Fibroblast of lung (primary cell): ENCODE measurements around the gene LUC7L3. TPM values are rescaled to one million over a fixed set of nuclear protein-coding genes. Genes with fewer than 3 reads are reported as not detected.

ENCODE experiments used
- DNase-seq, 2 donors: peaks; one replicate each; pipeline versions ENCODE4 v3.0.0 to v3.0.0-alpha.2; 2010; ENCODE audit warnings: low read depth in 2 of 2
- H2AFZ ChIP-seq: 2 replicates; pipeline ENCODE4 v1.5.1; 2012; ENCODE audit warnings: low read length, control low read depth, inconsistent platforms
- H3K27ac ChIP-seq: 2 replicates; pipeline ENCODE4 v1.5.1; 2011; ENCODE audit warnings: low read length, control low read depth; ENCODE audit not compliant: insufficient read depth
- H3K27me3 ChIP-seq: 2 replicates; pipeline ENCODE4 v1.5.1; 2011; ENCODE audit warnings: mild to moderate bottlenecking, low read length; ENCODE audit not compliant: control insufficient read depth, insufficient read depth
- H3K36me3 ChIP-seq: 2 replicates; pipeline ENCODE4 v1.5.1; 2011; ENCODE audit warnings: low read length; ENCODE audit not compliant: control insufficient read depth, insufficient read depth
- H3K4me1 ChIP-seq: 2 replicates; pipeline ENCODE4 v1.5.1; 2011; ENCODE audit warnings: low read length; ENCODE audit not compliant: control insufficient read depth, insufficient read depth; ENCODE audit errors: extremely low read depth
- H3K4me2 ChIP-seq: 2 replicates; pipeline ENCODE4 v1.5.1; 2011; ENCODE audit warnings: low read length, control low read depth; ENCODE audit not compliant: insufficient read depth; ENCODE audit errors: extremely low read depth
- H3K4me3 ChIP-seq, 4 experiments: fragments of 200-600 bp in 1 of 4; sonication (generic) in 1 of 4; replicated peaks in 1 of 4; 2 replicates each; pipeline ENCODE4 v1.5.1; 2011 to 2016; ENCODE audit warnings: low read length in 4 of 4, low read depth in 3 of 4, mild to moderate bottlenecking in 3 of 4, control low read depth in 2 of 4, inconsistent platforms in 1 of 4, mixed read lengths in 1 of 4; ENCODE audit not compliant: insufficient read depth in 1 of 4; ENCODE audit errors: control extremely low read depth in 1 of 4
- H3K79me2 ChIP-seq: 2 replicates; pipeline ENCODE4 v1.5.1; 2012; ENCODE audit warnings: mild to moderate bottlenecking, low read length, inconsistent platforms; ENCODE audit not compliant: control insufficient read depth, insufficient read depth
- H3K9ac ChIP-seq: 2 replicates; pipeline ENCODE4 v1.5.1; 2011; ENCODE audit warnings: mild to moderate bottlenecking, low read length, control low read depth; ENCODE audit not compliant: insufficient read depth
- H3K9me3 ChIP-seq: 2 replicates; pipeline ENCODE4 v1.5.1; 2012; ENCODE audit warnings: low read depth, low read length; ENCODE audit not compliant: control insufficient read depth, insufficient read depth
- H4K20me1 ChIP-seq: 2 replicates; pipeline ENCODE4 v1.5.1; 2011; ENCODE audit warnings: low read length; ENCODE audit not compliant: control insufficient read depth, insufficient read depth; ENCODE audit errors: extremely low read depth
- EZH2 ChIP-seq: IDR thresholded peaks from 2 replicates; pipeline ENCODE4 v1.5.1; 2012; ENCODE audit warnings: low read length, control low read depth, mild to moderate bottlenecking; ENCODE audit errors: missing control alignments
- polyA plus RNA-seq, 2 donors: library from polyadenylated mRNA; depleted of rRNA in 1 of 2; stranded (reverse) in 1 of 2; unstranded in 1 of 2; fragments of >200 nt; gene quantifications; 2 replicates each; pipeline ENCODE4 v1.2.1, GENCODE V29; 2011 to 2012; ENCODE audit warnings: missing spikeins in 1 of 2
- total RNA-seq: library from RNA; depleted of rRNA; stranded (reverse); fragments of >200 nt; gene quantifications from 2 replicates; pipeline ENCODE4 v1.2.1, GENCODE V29; 2014
- TF ChIP-seq, protein P1 (sequence below), 2 donors: IDR thresholded peaks in 1 of 2; conservative IDR thresholded peaks in 1 of 2; 1 replicate in 1 of 2; 2 replicates in 1 of 2; pipeline ENCODE4 v1.5.1; 2011 to 2012; ENCODE audit warnings: low read length in 2 of 2, control low read depth in 1 of 2, inconsistent platforms in 1 of 2, low read depth in 1 of 2, mild to moderate bottlenecking in 1 of 2

Gene LUC7L3
- total and polyA plus RNA-seq, 2 donors (not counting 1 experiment from before 2014, with no cell fraction given): 35.2 to 56.5 TPM

DNA sequence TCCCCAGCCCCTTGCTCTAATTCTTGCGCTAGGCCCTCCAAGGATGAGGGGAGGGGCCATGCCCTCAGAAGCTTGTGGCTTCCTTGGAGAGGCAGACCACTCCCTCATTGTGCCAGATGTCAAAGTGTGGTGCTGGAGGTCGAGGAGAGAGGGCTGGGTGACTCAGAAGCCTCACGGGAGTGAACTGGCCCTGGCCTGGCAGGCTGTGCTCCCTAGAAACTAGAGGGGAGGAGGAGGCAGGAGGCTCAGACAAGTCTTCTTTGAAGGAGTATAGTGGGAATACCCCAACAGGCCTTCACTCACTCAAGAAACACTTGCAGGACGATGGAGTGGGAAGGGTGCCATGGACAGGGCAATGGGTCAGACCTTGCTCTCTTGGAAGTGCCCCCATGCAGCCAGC is 30.2 kb upstream of the LUC7L3 start:
- Histone ChIP-seq H3K4me2 (peak overlapping the region; percentile 1), H3K4me1 (peaks cover 45% of the 10 kb centered on the region), H4K20me1 (no peaks in the 10 kb centered on the region), H3K27me3 (no peaks in the 10 kb centered on the region), H3K9ac (no peak overlapping the region), H3K4me3 (no peak overlapping the region), H3K36me3 (peaks cover under 1% of the 10 kb centered on the region), H3K27ac (no peak overlapping the region), H3K79me2 (no peaks in the 10 kb centered on the region), H3K9me3 (no peaks in the 10 kb centered on the region), H2AFZ (no peak overlapping the region)
- peak; percentile 71 to 84 for DNase-seq
- no peak for TF ChIP-seq EZH2
- TF ChIP-seq, protein P1, sequence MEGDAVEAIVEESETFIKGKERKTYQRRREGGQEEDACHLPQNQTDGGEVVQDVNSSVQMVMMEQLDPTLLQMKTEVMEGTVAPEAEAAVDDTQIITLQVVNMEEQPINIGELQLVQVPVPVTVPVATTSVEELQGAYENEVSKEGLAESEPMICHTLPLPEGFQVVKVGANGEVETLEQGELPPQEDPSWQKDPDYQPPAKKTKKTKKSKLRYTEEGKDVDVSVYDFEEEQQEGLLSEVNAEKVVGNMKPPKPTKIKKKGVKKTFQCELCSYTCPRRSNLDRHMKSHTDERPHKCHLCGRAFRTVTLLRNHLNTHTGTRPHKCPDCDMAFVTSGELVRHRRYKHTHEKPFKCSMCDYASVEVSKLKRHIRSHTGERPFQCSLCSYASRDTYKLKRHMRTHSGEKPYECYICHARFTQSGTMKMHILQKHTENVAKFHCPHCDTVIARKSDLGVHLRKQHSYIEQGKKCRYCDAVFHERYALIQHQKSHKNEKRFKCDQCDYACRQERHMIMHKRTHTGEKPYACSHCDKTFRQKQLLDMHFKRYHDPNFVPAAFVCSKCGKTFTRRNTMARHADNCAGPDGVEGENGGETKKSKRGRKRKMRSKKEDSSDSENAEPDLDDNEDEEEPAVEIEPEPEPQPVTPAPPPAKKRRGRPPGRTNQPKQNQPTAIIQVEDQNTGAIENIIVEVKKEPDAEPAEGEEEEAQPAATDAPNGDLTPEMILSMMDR (conservative IDR thresholded peaks at IDR 0.05 in 1 of 2, IDR thresholded peaks at IDR 0.05 in 1 of 2; ENCODE audit: low read depth in 1 of 2, low read length in 2 of 2): no peak

DNA sequence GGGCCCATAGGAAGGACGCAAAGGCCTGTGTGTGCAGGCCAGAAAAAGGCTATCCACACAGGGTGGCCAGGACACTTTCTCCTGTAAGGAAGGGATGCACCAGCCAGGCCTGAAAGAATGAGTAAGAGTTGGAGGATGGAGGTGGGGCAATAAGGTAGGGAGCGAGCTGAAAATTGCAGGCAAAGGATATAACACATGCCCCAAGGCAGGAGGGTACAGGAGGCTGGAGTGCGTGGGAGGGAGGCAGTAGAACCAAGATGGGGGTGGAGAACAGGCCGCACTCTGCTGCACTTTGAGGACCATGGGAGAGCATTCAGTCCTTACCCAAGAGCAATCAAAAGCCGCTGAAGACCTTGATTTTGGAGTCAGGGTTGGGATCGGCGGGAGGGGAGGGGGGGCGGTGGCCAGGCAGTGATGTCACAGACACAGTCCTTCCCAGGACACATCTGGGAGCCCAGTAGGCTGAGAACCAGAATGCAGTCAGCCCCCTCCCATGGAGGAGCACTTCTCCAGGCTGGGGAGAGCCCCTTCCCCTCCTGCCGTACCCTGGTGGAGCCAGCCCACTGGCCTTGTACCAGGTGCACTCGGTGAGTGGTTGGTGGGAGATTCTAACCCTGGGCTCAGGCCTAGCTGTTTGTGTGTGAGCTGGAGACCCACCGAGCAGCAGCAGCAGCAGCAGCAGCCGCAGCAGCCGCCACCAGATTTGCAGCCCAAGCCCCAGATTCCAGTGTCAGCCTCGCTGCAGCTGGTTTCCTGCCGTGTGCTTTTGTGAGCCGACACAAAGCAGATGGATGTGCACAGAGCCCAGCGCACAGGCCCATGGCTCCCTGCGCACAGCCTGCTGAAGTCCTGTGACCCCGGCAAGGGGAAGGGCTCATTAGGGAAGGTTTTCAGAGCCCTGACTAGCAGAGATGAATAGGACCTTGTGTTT is 29.2 kb upstream of the LUC7L3 start:
- H3K4me2 ChIP-seq: no peak overlapping the region
- no peak overlapping the region for H3K27ac ChIP-seq
- no peaks in the 10 kb centered on the region for H3K9me3 ChIP-seq
- no peaks in the 10 kb centered on the region for H3K79me2 ChIP-seq
- H4K20me1 ChIP-seq: no peaks in the 10 kb centered on the region
- H3K36me3 ChIP-seq: peaks cover 1% of the 10 kb centered on the region
- H3K4me1 ChIP-seq: peaks cover 49% of the 10 kb centered on the region
- H3K9ac ChIP-seq: no peak overlapping the region
- TF ChIP-seq, protein P1 (conservative IDR thresholded peaks at IDR 0.05 in 1 of 2, IDR thresholded peaks at IDR 0.05 in 1 of 2; ENCODE audit: low read depth in 1 of 2, low read length in 2 of 2): no peak
- TF ChIP-seq EZH2: no peak
- DNase-seq: peak; percentile 27 to 49
- no peaks in the 10 kb centered on the region for H3K27me3 ChIP-seq
- H3K4me3 ChIP-seq: no peak overlapping the region
- H2AFZ ChIP-seq: no peak overlapping the region

DNA sequence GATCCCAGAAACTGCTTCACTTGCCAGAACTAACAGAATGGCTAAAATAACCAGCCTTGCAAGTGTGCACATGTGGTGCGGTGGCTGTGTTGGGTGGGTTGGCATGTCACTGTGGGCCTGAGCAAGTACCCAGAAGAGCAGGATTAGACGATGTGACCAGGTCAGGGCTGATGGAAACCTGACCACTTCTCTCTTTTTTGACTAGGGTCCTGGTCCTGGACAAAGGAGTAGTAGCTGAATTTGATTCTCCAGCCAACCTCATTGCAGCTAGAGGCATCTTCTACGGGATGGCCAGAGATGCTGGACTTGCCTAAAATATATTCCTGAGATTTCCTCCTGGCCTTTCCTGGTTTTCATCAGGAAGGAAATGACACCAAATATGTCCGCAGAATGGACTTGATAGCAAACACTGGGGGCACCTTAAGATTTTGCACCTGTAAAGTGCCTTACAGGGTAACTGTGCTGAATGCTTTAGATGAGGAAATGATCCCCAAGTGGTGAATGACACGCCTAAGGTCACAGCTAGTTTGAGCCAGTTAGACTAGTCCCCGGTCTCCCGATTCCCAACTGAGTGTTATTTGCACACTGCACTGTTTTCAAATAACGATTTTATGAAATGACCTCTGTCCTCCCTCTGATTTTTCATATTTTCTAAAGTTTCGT is 28.4 kb upstream of the LUC7L3 start:
- no peak overlapping the region for H3K9ac ChIP-seq
- H3K9me3 ChIP-seq: no peaks in the 10 kb centered on the region
- H4K20me1 ChIP-seq: no peaks in the 10 kb centered on the region
- H3K4me1 ChIP-seq: peaks cover 52% of the 10 kb centered on the region
- H3K36me3 ChIP-seq: peaks cover 8% of the 10 kb centered on the region
- H3K4me2 ChIP-seq: no peak overlapping the region
- no peak overlapping the region for H3K4me3 ChIP-seq
- no peak overlapping the region for H3K27ac ChIP-seq
- DNase-seq: no peak
- H2AFZ ChIP-seq: no peak overlapping the region
- TF ChIP-seq, protein P1 (conservative IDR thresholded peaks at IDR 0.05 in 1 of 2, IDR thresholded peaks at IDR 0.05 in 1 of 2; ENCODE audit: low read depth in 1 of 2, low read length in 2 of 2): no peak
- no peak for TF ChIP-seq EZH2
- no peaks in the 10 kb centered on the region for H3K79me2 ChIP-seq
- H3K27me3 ChIP-seq: no peaks in the 10 kb centered on the region
